ENCODE results near the gene TMEM131L. TPM values are rescaled to one million over a fixed set of nuclear protein-coding genes. Genes with fewer than 3 reads are reported as not detected.

Gene TMEM131L
- total and polyA plus RNA-seq, 2 experiments from 2014 or later: 3.3 to 7.4 TPM

- H3K9me3 ChIP-seq (ENCODE audit: low read depth): no peaks in the 10 kb centered on the region
- DNase-seq (ENCODE audit: low read depth in 1 of 2, low spot score in 1 of 2): no peak
- peaks cover 5% of the 10 kb centered on the region for H3K4me1 ChIP-seq (ENCODE audit: low read depth)
- no peak for TF ChIP-seq CTCF (IDR thresholded peaks at IDR 0.05; ENCODE audit: low read depth, low read length)
- no peaks in the 10 kb centered on the region for H3K36me3 ChIP-seq
- H3K27me3 ChIP-seq: no peaks in the 10 kb centered on the region
- no peak overlapping the region for H3K4me3 ChIP-seq
- H3K27ac ChIP-seq: no peak overlapping the region
These were observed 71.4 kb downstream of the TMEM131L start for GRCh38 chr4:153537493-153537960.

- no peak overlapping the region for H3K27ac ChIP-seq
- peaks cover 5% of the 10 kb centered on the region for H3K4me1 ChIP-seq (ENCODE audit: low read depth)
- no peaks in the 10 kb centered on the region for H3K36me3 ChIP-seq
- DNase-seq (ENCODE audit: low read depth in 1 of 2, low spot score in 1 of 2): peak in 1 of 2 donors; percentile 68
- no peaks in the 10 kb centered on the region for H3K9me3 ChIP-seq (ENCODE audit: low read depth)
- no peaks in the 10 kb centered on the region for H3K27me3 ChIP-seq
- no peak overlapping the region for H3K4me3 ChIP-seq
- TF ChIP-seq CTCF (IDR thresholded peaks at IDR 0.05; ENCODE audit: low read depth, low read length): no peak
These were observed 72.6 kb downstream of the TMEM131L start for GRCh38 chr4:153538487-153539357.

- TF ChIP-seq CTCF (IDR thresholded peaks at IDR 0.05; ENCODE audit: low read depth, low read length): no peak
- no peak overlapping the region for H3K4me3 ChIP-seq
- peaks cover 5% of the 10 kb centered on the region for H3K4me1 ChIP-seq (ENCODE audit: low read depth)
- no peaks in the 10 kb centered on the region for H3K36me3 ChIP-seq
- H3K27ac ChIP-seq: no peak overlapping the region
- no peaks in the 10 kb centered on the region for H3K27me3 ChIP-seq
- DNase-seq (ENCODE audit: low read depth in 1 of 2, low spot score in 1 of 2): no peak
- no peaks in the 10 kb centered on the region for H3K9me3 ChIP-seq (ENCODE audit: low read depth)
These were observed 73.3 kb downstream of the TMEM131L start for GRCh38 chr4:153539422-153539821.

GRCh38 chr4:153541456-153542096 lies 75.4 kb downstream of the TMEM131L start:
- H3K27me3 ChIP-seq: no peaks in the 10 kb centered on the region
- H3K27ac ChIP-seq: no peak overlapping the region
- H3K9me3 ChIP-seq (ENCODE audit: low read depth): no peaks in the 10 kb centered on the region
- DNase-seq (ENCODE audit: low read depth in 1 of 2, low spot score in 1 of 2): peak in 1 of 2 donors; percentile 70
- H3K4me3 ChIP-seq: no peak overlapping the region
- TF ChIP-seq CTCF (IDR thresholded peaks at IDR 0.05; ENCODE audit: low read depth, low read length): no peak
- H3K4me1 ChIP-seq (ENCODE audit: low read depth): peaks cover 5% of the 10 kb centered on the region
- no peaks in the 10 kb centered on the region for H3K36me3 ChIP-seq

- Histone ChIP-seq H3K36me3 (no peaks in the 10 kb centered on the region), H3K4me1 (ENCODE audit: low read depth) (peaks cover 5% of the 10 kb centered on the region), H3K27me3 (no peaks in the 10 kb centered on the region), H3K4me3 (no peak overlapping the region), H3K9me3 (ENCODE audit: low read depth) (no peaks in the 10 kb centered on the region), H3K27ac (no peak overlapping the region)
- no peak for TF ChIP-seq CTCF (IDR thresholded peaks at IDR 0.05; ENCODE audit: low read depth, low read length)
- DNase-seq (ENCODE audit: low read depth in 1 of 2, low spot score in 1 of 2): no peak
These were observed 76.0 kb downstream of the TMEM131L start for GRCh38 chr4:153542131-153542530.

Measured in cardiac muscle cell (in vitro differentiated cells and primary cell).